ENCODE results near the gene FNDC3B.

GRCh38 chr3:172231318-172231901 lies 192.0 kb downstream of the FNDC3B start:
- TF ChIP-seq CTCF (IDR thresholded peaks at IDR 0.05): no peak
- no peak for TF ChIP-seq EZH2 (IDR thresholded peaks at IDR 0.05; ENCODE audit: borderline replicate concordance, insufficient read depth, low read depth, low read length, poor library complexity, severe bottlenecking)

Data from B cell (primary cell).